B cell (primary cell): Measurements from ENCODE around the gene SCP2.

Experiments used
- EZH2 ChIP-seq: IDR thresholded peaks from 2 replicates; pipeline ENCODE4 v1.6.1; 2012; ENCODE audit warnings: borderline replicate concordance, low read depth, mild to moderate bottlenecking, moderate library complexity, low read length; ENCODE audit not compliant: insufficient read depth, poor library complexity, severe bottlenecking
- TF ChIP-seq, protein P1 (sequence below): fragments of 200-600 bp; IDR thresholded peaks from one replicate; pipeline ENCODE4 v1.8.0; 2022; ENCODE audit warnings: antibody characterized with exemption, mild to moderate bottlenecking

DNA sequence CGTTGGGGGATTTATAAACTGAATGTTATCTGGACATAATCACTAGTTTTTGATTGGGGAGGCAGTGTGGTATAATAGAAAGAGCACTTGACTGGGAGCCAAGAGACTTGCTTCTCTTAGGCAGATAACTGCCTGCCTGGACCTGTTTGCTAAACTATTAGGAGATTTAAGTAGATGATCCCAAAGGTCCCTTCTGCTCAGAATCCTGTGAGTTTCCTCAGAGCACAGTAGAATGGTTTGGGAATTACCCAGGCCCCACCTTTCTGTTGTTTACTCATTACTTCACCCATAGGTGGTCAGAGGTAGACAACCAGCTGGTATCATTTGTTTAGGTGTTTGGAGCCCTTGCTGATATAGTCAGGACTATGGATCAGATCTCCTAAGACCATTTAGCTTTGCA, 124.6 kb downstream of the SCP2 start:
- TF ChIP-seq, protein P1, sequence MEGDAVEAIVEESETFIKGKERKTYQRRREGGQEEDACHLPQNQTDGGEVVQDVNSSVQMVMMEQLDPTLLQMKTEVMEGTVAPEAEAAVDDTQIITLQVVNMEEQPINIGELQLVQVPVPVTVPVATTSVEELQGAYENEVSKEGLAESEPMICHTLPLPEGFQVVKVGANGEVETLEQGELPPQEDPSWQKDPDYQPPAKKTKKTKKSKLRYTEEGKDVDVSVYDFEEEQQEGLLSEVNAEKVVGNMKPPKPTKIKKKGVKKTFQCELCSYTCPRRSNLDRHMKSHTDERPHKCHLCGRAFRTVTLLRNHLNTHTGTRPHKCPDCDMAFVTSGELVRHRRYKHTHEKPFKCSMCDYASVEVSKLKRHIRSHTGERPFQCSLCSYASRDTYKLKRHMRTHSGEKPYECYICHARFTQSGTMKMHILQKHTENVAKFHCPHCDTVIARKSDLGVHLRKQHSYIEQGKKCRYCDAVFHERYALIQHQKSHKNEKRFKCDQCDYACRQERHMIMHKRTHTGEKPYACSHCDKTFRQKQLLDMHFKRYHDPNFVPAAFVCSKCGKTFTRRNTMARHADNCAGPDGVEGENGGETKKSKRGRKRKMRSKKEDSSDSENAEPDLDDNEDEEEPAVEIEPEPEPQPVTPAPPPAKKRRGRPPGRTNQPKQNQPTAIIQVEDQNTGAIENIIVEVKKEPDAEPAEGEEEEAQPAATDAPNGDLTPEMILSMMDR: no peak
- no peak for TF ChIP-seq EZH2
